Tibial nerve (tissue), 4 donors: Measurements from ENCODE around the gene ZFP1. TPM values are rescaled to one million over a fixed set of nuclear protein-coding genes. Genes with fewer than 3 reads are reported as not detected.

Source experiments
- DNase-seq, 2 donors: peaks; one replicate each; pipeline ENCODE4 v3.0.0-alpha.2; 2019; ENCODE audit warnings: low spot score in 2 of 2
- H3K27ac ChIP-seq, 4 donors: fragments of 200-600 bp; sonication (generic) in 3 of 4; one replicate each; pipeline ENCODE4 v1.5.1; 2017 to 2019; ENCODE audit warnings: mild to moderate bottlenecking in 1 of 4
- H3K27me3 ChIP-seq, 2 donors: fragments of 200-600 bp; sonication (generic) in 1 of 2; one replicate each; pipeline versions ENCODE4 v1.5.1 to v1.6.0; 2017 to 2019
- H3K36me3 ChIP-seq, 3 donors: fragments of 200-600 bp; sonication (generic); one replicate each; pipeline ENCODE4 v1.5.1; 2018 to 2019
- H3K4me1 ChIP-seq, 4 donors: fragments of 200-600 bp; sonication (generic) in 3 of 4; one replicate each; pipeline ENCODE4 v1.5.1; 2017 to 2019
- H3K4me3 ChIP-seq, 4 donors: fragments of 200-600 bp; sonication (generic) in 3 of 4; one replicate each; pipeline ENCODE4 v1.5.1; 2017 to 2019; ENCODE audit warnings: mild to moderate bottlenecking in 1 of 4, moderate library complexity in 1 of 4
- H3K9me3 ChIP-seq, 4 donors: fragments of 200-600 bp; sonication (generic) in 3 of 4; one replicate each; pipeline ENCODE4 v1.5.1; 2017 to 2019
- EP300 ChIP-seq, 2 donors: sonication (generic); formaldehyde crosslinking; IDR thresholded peaks; one replicate each; pipeline ENCODE4 v1.6.1; 2017; ENCODE audit warnings: antibody characterized with exemption in 2 of 2, mild to moderate bottlenecking in 1 of 2
- POLR2A ChIP-seq, 2 donors: fragments of 450-650 bp; IDR thresholded peaks; one replicate each; pipeline ENCODE4 v1.6.1; 2017; ENCODE audit warnings: antibody characterized with exemption in 2 of 2, mild to moderate bottlenecking in 2 of 2, moderate library complexity in 2 of 2
- WGBS, 2 donors: methylation state at CpG; one replicate each; pipeline ENCODE4 v1.1.5; 2018; 5-methylcytosine and 5-hydroxymethylcytosine counted together
- total RNA-seq, 4 donors: library from RNA; depleted of rRNA; stranded (reverse); fragments of >200 nt; gene quantifications; one replicate each; pipeline ENCODE4 v1.1.0, GENCODE V29; 2016
- TF ChIP-seq, protein P1 (sequence below), 5 experiments: fragments of 200-600 bp in 3 of 5; fragments of 450-650 bp in 2 of 5; sonication (generic) in 3 of 5; IDR thresholded peaks; one replicate each; pipeline ENCODE4 v1.5.1; 2016 to 2019; ENCODE audit warnings: antibody characterized with exemption in 5 of 5, mild to moderate bottlenecking in 3 of 5, moderate library complexity in 2 of 5

ZFP1 gene
- total RNA-seq, 4 donors from 2014 or later: 6.3 to 12.6 (median 9.5) TPM

DNA sequence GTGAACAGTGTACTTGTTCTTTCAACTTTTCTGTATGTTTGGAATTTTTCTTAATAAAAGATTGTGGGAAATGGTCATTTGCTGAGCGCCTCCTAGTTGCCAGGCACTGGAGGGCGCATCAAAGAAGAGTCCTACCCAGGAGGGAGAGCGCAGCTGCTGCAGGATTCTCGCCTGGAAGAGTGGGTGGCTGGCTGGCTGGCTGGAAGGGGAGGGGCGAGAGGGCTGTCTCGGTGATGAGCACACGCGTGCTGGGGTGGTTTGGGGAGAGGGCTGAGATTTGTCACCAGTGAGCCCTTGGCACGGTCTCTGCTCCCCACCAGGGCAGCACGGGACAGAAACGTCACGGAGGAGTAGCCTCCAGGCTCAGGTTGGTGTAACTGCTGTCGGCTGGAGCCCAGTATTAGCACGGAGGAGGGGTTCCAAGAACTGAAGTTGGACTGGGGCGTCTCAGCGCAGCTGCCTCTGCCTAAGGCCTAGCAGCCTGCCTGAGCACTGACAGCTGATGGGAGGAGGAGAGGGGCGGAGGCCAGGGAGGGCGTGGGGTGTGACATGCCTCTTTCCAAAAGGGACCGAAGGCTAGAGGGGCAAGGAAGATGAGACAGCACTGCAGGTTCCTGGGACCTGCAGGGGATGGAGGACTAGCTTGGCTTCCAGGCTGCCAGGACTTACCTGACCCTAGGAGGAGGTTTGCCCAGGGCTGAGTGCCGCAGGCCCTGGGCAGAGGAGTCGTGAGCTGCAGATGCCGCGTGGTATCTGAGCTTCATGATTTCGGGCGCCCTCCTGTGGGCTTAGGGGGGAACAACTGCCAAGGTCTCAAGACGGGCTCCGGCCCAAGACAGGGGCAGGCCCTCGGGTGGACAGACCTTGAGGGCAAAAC lies 37.4 kb upstream of the ZFP1 start:
- Histone ChIP-seq H3K4me1 (peaks cover 0 to 79% (median 37%) of the 10 kb centered on the region in 4 donors), H3K9me3 (no peaks in the 10 kb centered on the region), H3K27ac (peak overlapping the region; percentile 55 to 91 (median 82)), H3K36me3 (peaks cover 0 to 21% (median 0%) of the 10 kb centered on the region in 3 donors), H3K4me3 (peak overlapping the region; percentile 4 to 40 (median 20)), H3K27me3 (no peaks in the 10 kb centered on the region)
- peak; percentile 87 to 92 for DNase-seq
- whole genome bisulfite sequencing, 2 donors: 4 to 9% methylated on average over 27 to 28 of the region's 28 CpGs
- TF ChIP-seq, protein P1, sequence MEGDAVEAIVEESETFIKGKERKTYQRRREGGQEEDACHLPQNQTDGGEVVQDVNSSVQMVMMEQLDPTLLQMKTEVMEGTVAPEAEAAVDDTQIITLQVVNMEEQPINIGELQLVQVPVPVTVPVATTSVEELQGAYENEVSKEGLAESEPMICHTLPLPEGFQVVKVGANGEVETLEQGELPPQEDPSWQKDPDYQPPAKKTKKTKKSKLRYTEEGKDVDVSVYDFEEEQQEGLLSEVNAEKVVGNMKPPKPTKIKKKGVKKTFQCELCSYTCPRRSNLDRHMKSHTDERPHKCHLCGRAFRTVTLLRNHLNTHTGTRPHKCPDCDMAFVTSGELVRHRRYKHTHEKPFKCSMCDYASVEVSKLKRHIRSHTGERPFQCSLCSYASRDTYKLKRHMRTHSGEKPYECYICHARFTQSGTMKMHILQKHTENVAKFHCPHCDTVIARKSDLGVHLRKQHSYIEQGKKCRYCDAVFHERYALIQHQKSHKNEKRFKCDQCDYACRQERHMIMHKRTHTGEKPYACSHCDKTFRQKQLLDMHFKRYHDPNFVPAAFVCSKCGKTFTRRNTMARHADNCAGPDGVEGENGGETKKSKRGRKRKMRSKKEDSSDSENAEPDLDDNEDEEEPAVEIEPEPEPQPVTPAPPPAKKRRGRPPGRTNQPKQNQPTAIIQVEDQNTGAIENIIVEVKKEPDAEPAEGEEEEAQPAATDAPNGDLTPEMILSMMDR (IDR thresholded peaks at IDR 0.05): peak; percentile 93 to 96 (median 95)
- TF ChIP-seq POLR2A (IDR thresholded peaks at IDR 0.05) (no peak), EP300 (IDR thresholded peaks at IDR 0.05) (peak in 1 of 2 donors; percentile 76)

DNA sequence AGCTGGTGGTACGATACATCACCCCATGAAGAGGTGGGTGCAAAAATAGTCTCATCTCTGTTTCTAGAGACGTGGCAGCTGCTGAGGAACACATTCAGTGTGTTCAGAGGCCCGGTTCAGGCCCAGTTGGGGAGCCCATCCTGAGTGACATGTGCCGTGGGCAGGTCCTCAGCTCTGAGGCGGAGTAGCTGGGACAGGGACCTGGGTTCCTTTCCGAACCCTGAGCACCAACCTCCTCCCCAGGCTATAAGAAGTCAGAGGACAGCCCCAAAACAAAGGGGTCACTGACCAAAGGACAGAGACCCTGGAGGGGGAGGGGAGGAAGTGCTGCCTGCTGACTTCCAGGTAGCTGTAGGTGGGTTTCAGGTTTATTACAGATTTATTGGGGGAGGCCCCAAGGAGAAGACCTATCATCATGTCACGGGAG lies 36.8 kb upstream of the ZFP1 start:
- no peaks in the 10 kb centered on the region for H3K27me3 ChIP-seq
- peaks cover 0 to 83% (median 38%) of the 10 kb centered on the region in 4 donors for H3K4me1 ChIP-seq
- no peak overlapping the region for H3K4me3 ChIP-seq
- 36 to 40% methylated on average over 7 of the region's 7 CpGs for WGBS, 2 donors
- TF ChIP-seq POLR2A (IDR thresholded peaks at IDR 0.05) (no peak), EP300 (IDR thresholded peaks at IDR 0.05) (no peak)
- TF ChIP-seq, protein P1 (IDR thresholded peaks at IDR 0.05): no peak
- peaks cover 0 to 21% (median 0%) of the 10 kb centered on the region in 3 donors for H3K36me3 ChIP-seq
- H3K9me3 ChIP-seq: no peaks in the 10 kb centered on the region
- H3K27ac ChIP-seq: peak overlapping the region; percentile 7 to 91 (median 72)
- DNase-seq: no peak

DNA sequence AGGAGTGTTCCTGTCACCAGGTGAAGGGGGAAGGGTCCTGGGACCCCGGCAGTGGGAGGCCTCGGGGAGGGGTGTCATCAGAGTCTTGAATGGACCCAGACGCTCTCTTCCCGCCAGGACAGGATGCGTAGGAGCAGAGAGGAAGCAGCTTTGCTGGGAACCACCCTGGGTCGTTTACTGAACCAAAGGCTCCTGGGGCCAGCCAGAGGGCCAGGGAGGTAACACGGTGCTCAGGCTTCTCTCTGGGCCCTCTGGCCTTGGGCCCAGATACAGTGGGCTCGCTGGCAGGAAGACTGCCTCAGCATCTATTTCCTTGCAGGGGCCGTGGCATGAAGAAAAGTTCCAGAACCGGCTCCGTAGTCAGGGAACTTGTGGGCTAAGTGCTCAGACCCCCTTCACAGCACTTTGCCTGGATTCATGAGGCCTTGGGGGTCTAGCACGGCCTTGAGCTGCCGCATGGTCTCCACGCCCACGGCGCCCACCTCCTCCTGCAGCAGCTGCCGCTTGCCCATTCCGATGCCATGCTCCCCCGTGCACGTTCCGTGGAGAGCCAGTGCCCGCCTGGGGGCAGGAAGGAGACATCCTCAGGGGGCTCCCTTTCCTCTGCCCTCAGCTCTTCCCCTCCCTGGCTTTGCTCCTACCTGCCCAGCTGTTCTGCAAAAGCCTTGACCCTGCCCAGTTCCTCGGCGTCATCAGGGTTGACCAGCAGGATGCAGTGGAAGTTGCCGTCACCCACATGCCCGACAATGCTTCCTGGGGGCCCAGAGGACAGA lies 36.2 kb upstream of the ZFP1 start:
- WGBS, 2 donors: 48 to 50% methylated on average over 24 of the region's 26 CpGs
- no peak for DNase-seq
- H3K4me3 ChIP-seq: no peak overlapping the region
- peaks cover 0 to 21% (median 0%) of the 10 kb centered on the region in 3 donors for H3K36me3 ChIP-seq
- H3K27ac ChIP-seq: peak overlapping the region in 3 of 4 donors; percentile 7 to 91 (median 89)
- TF ChIP-seq, protein P1 (IDR thresholded peaks at IDR 0.05): no peak
- TF ChIP-seq EP300 (IDR thresholded peaks at IDR 0.05) (no peak), POLR2A (IDR thresholded peaks at IDR 0.05) (no peak)
- no peaks in the 10 kb centered on the region for H3K27me3 ChIP-seq
- H3K4me1 ChIP-seq: peaks cover 0 to 84% (median 38%) of the 10 kb centered on the region in 4 donors
- H3K9me3 ChIP-seq: no peaks in the 10 kb centered on the region

DNA sequence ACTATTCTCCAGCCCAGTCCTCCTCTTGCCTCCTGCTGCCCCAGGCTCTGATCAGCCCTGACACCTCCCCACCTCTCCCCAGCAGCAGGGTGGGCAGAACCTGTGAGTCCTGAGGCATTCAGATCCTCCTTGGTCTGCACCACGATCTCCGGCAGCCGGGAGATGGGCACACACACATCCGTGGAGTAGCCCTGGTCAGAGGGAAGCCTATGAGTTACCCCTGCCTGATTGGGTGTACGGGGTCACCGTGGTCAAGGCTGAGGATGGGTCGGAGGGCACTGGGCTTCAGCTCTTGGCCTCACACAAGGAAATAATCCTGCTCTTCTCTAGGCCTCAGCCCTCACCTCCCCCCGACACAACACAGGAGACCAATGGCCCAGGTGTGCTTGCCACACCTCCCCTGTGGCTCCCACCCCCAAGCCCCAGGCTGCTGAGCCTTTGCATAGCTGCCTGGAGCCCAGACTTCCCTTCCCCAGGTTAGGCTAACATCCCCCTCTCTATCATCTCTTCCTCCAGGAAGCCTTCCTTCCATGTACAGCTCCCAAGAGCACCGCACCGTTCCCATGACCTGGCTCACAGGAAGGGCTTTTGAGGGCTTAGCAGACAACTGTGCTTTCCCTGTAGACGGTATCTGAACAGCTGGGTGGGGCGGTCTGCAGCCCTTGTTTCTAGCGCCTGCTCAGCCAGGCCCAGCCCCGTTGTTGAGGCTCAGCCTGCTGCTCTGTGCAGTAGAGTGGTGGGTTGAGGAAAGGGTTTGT lies 35.4 kb upstream of the ZFP1 start:
- Histone ChIP-seq H3K4me1 (peaks cover 0 to 76% (median 38%) of the 10 kb centered on the region in 4 donors), H3K27me3 (no peaks in the 10 kb centered on the region), H3K36me3 (peaks cover 0 to 21% (median 0%) of the 10 kb centered on the region in 3 donors), H3K27ac (no peak overlapping the region), H3K4me3 (no peak overlapping the region), H3K9me3 (no peaks in the 10 kb centered on the region)
- DNase-seq: no peak
- TF ChIP-seq POLR2A (IDR thresholded peaks at IDR 0.05) (no peak), EP300 (IDR thresholded peaks at IDR 0.05) (no peak)
- TF ChIP-seq, protein P1 (IDR thresholded peaks at IDR 0.05): no peak
- WGBS, 2 donors: 56 to 67% methylated on average over 12 to 14 of the region's 14 CpGs
